HG03045 (cell line): ENCODE data around the gene EZH1.
"Not testable (repeated sequence)": the region's sequence is repeated elsewhere in the genome, so short reads cannot be mapped to it uniquely, and the experiment has no call there.

Source experiments
- ATAC-seq: cut with Tn5 transposase; IDR thresholded peaks from one replicate; pipeline ENCODE4 v1.9.1; 2021; ENCODE audit warnings: mild to moderate bottlenecking, moderate library complexity; ENCODE audit not compliant: unreplicated experiment

Gene EZH1

DNA sequence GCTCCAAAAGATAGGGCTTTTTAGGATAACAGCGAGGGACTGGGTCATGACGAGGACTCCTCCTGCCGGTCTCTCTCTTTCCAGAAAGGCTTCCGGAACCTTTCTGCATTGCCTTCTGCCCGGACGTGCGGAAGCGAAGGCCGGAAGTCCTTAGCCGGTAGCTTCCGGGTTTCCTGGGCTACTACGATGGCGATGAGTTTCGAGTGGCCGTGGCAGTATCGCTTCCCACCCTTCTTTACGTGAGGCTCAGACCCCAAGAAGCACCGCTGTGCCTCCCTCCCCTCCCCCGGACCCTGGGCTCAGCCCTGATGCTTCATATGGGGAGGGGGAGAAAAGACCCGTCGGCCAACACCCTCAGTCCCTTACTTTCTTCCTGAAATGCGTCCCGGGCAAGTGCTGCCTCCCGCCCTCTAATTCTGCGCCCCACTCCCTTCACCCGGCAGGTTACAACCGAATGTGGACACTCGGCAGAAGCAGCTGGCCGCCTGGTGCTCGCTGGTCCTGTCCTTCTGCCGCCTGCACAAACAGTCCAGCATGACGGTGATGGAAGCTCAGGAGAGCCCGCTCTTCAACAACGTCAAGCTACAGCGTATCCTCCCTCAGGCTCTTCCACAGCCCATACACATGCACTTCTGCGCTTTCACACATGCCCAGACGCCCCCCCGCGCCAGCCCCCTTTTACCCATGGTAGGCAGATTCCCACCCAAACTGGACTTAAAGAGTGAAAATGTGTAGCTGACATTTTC is 28.6 kb upstream of the EZH1 start, which contains the start of gene VPS25:
Gene VPS25, plus strand, starts transcription at position 160 of the 746 bp plus-strand sequence. Its CDS starts 27 bp downstream, at position 187.
- peak; percentile 77 for ATAC-seq

DNA sequence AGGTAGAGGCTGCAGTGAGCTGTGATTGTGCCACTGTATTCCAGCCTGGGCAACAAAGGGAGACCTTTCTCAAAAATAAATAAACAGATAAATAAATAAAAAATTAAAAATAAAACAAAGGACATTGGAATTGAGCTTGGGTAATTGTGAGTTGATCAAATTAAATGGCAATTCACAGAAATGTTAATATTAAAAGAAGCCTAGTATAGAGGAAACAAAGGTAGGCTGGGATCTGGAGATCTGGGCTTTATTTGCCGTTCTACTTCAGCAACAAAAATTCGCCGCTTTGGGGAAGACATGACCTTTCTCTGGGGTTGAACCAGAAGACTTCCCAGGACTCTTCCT is 28.1 kb upstream of the EZH1 start:
- no peak for ATAC-seq

DNA sequence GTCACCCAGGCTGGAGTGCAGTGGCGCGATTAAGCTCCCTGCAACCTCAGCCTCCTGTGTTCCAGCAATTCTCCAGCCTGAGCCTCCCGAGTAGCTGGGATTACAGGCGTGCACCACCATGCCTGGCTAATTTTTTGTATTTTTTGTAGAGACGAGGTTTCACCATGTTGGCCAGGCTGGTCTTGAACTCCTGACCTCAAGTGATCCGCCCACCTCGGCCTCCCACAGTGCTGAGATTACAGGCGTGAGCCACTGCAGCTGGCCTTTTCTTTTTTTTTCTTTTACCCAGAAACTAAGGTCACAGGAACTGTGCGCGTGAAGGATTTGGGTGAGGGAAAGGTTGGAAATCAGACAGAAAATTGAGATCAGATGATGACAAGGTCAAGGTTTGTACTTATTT is 25.1 kb upstream of the EZH1 start:
- not testable (repeated sequence) for ATAC-seq

DNA sequence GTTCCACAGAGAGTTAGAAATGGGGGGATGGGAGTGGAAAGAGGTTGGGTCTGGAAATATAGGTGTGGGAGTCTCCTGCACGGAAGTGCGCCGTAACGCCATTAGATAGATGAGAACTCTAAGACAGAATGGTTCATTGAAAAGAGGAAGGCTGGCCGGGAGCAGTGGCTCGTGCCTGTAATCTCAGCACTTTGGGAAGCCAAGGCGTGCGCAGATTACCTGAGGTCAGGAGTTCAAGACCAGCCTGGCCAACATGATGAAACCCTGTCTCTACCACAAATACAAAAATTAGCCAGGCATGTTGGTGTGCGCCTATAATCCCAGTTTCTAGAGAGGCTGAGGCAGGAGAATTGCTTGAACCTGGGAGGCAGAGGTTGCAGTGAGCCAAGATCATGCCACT is 23.2 kb upstream of the EZH1 start:
- ATAC-seq = not testable (repeated sequence)

DNA sequence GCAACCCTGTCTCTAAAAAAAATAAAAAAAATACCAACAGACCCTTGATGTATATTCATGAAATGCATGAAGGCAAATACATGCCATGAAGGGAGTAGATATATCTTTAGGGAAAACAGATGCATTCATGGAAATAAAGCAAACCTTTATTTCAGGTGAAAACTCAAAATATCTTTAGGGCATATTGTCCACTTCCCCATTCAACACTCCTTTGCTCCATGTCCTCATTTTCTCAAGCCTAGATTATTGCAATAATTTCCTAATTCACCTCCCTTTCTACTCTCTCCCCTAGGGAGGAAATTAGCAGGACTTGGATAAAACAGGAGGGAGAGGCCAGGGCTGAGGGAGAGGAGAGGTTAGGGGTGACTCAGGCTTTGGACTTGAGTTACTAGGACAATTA is 22.7 kb upstream of the EZH1 start:
- no peak for ATAC-seq

DNA sequence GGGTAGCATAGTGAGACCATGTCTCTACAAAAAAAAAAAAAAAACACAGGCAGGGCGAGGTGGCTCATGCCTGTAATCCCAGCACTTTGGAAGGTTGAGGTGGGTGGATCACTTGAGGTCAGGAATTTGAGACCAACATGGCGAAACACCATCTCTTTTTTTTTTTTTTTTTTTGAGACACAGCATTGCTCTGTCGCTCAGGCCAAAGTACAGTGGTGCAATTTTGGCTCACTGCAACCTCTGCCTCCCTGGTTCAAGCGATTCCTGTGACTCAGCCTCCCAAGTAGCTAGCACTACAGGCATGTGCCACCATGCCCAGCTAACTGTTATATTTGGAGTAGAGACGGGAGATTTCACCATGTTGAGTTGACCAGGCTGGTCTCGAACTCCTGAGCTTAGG is 21.3 kb upstream of the EZH1 start:
- ATAC-seq = no peak

DNA sequence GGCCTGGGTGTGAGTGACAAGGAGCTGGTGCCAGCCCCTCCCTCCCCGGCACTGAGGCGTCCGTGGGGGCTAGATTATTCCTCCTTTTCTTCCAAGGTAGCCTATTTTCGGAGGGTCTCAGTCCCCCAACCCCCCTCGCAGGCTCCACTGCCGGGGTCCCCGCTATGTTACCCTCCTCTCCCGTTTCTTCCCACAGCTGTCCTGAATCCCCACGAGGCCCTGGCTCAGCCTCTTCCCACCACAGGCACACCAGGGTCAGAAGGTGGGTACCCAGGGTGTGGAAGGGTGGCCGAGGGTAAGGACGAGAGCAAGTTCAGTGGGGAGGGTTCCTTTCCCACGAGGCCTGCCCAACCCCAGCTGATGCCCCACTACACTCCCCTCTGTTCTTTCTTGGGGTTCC is 16.8 kb upstream of the EZH1 start:
- ATAC-seq = no peak

DNA sequence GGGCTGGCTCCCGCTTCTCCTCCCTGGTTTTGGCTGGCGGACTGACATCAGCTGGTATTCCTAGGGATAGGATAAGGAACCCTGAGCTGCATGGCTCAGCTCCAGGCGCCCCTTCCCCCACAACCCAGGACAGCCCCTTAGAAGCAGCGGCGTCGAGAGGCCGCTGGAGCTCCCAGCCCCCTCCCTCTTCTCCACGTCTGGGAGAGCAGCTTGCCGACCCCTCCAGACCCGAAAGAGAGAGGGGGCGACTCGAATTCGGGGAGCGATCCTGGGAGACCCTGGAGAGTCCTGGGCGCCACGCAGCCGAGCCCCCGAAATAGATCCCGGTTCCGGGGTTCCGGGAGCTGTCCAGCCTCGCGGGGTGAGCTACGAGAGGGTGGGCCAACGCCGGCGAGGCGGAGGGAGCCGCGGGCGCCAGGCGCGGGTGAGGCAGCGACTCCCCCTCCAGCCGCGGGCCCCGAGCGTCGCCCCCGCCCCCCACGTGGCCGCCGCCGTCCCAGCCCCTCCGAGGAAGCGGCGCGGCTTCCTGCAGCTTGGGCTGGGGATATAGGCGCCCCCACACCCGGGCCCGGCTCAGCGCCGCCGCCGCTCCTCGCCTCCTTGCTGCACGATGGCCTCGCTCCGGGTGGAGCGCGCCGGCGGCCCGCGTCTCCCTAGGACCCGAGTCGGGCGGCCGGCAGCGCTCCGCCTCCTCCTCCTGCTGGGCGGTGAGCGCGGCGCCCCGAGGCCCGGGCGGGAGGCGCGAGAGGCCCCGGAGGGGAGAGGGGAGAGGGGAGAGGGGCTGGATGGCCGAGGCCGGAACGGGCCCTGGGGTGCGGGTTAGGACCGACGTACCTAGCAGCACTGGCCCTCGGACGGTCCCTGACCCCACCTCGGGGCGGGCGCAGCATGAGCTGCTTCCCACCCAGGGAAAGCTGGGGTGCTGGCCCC is 16.1 kb upstream of the EZH1 start, which contains the start of gene RAMP2:
Gene RAMP2, plus strand, starts transcription at position 576 of the 930 bp plus-strand sequence. Its CDS starts 35 bp downstream, at position 611.
- ATAC-seq = no peak

DNA sequence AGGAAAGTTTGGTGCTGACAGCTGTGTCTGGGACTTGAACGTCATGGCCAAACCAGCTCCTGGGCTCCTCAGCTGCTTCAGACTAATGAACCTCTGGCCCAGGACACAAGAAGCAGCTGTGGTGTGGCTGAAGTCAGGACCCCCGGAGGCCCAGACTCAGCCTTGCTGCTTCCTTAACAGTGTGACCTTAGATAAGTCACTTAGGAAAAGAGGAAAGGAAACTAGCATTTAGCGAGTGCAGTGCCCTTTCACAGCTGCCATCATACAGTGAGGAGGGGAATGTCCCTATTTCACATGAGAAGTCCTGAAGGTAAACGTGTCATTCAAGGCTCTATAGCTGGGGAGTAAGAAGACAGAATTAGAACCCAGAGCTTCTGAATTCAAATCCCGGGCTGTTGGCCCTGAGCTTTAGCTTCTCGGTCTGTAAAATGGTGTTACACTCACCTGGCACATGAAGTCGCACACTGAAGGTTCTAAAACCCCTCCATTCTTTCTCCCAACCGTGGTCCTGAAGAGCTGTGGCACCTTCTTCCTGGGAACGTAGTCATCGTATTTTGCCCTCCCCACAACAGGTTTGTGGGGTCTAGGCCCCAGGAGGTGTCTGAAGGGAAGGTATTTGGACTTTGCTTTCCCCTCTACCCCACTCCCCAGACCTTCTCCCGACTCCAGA is 15.3 kb upstream of the EZH1 start:
- no peak for ATAC-seq

DNA sequence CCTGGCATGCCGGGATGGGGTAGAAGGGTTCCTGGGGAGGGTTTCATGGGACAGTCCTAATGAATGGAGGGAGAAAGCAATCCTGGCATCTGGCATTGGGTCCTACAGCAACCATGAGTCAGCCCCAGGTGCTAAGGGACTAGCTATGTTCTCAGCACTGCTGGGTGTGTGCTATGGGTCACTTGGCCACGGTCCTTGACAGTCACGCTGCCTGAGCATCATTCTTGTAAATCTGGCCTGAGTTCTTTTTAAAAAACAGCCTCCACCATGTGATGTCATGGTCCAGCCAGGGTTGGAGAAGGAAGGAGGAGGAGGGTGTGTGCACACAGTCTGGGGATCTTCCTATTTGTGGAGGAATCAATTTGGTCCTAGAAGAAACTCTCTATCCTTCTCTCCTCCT is 9.9 kb upstream of the EZH1 start:
- ATAC-seq = no peak

DNA sequence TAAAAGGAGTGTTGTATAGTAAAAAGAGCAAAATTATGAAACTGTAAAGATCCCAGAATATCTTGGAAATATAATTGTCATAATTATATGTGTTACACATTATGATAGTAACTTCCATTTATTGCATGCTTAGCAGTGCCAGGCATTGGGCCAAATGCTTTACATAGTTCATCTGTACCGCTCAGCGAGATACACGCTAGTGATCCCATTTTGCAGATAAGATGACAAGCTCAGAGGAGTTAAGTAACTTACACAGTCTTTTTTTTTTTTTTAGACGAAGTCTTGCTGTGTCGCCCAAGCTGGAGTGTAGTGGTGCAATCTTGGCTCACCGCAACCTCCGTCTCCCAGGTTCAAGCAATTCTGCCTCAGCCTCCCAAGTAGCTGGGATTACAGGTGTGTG is 6.8 kb upstream of the EZH1 start:
- no peak for ATAC-seq

DNA sequence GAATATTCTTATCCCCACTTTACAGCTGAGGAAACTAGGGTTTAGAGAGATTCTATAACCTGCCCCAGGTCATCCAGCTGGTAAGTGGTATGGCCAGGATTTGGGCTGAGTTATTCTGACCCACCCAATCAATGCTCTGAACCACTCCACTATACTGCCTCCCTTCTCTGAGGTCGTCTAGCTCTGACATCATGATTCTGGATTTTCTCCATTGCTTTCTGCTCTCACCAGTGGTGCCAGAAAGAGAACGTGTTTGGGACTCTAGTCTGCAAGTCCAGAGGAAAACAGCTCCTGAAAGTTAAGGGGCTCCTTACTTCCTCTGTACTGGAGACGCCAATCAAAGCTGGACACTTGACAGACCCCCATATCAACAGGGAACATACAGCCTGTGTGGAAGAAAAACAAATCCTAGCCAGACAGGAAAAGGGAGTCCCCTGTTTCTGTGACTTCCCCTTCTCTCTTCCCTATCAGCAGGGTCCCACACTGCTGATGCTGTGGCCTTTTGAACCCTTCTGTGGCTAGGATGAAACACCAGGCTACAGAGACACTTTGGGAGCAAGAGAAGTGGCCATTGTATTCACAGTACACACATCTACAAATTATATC is 6.0 kb upstream of the EZH1 start:
- no peak for ATAC-seq

DNA sequence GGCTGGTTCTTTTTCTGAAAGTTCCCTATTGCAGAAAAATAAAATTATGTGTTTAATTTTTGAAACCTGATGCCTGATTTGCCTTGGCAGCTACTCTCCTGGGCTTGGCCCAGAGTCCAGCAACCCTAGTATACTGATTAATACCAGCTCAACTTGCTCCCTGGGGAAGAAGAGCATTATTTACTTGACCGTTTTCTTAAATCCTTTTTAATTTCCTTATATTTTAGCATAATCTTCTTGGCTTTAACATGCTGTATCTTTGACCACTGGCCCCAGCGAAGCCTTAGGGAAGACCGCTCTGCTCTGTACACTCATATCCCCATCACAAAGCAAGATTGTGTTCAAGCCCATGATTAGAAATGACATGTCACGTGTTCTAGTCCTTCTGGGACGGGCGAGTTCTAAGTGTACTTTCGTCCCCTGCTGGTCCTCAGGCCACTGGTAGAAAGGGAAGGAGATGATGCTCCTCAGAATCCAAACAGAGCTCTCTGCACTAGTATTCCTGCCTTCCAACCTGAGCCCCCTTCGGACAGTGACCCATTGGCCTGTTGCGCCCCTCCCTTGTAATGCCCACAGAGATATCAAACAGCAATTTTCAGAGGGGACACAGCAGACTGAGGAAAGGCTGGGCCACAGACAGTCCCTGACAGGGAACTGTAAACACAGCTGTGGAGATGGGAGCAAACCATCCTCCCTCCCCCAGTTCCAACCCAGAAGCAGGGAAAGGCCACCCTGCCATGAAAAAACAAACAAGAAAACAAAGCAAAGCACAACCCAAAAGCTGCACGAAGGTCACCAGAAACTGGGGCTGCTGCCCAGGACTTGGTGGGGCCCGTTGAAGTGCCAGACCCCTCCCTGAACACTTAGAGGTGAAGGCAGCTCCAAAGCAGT is 4.3 kb upstream of the EZH1 start:
- no peak for ATAC-seq

DNA sequence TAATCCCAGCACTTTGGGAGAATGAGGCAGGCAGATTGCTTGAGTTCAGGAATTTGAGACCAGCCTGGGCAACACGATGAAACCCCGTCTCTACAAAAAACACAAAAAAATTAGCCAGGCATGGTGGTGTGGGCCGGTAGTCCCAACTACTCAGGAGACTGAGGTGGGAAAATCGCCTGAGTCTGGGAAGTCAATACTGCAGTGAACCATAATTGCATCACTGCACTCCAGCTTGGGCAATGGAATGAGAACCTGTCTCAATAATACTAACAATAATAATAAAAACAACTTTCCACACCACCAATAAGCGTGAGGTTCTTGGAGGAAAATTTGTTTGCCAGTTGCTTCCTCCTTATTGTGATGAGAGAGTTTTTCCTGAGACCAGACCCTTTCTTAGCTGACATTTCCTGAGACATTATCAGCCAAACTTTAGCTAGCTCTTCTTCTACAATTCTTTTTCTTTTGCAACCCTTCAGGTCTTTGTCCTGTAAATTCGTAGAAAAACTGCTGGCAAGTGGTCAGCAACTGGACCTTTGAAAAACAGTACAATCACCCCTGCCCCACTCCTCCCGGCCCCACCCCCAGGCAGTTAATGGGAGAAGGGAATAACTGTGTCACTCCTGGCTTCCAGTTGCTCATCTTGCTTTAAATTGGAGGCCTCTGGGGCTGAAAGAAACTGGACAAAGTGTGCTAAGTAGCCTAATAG is 3.5 kb upstream of the EZH1 start:
- no peak for ATAC-seq

DNA sequence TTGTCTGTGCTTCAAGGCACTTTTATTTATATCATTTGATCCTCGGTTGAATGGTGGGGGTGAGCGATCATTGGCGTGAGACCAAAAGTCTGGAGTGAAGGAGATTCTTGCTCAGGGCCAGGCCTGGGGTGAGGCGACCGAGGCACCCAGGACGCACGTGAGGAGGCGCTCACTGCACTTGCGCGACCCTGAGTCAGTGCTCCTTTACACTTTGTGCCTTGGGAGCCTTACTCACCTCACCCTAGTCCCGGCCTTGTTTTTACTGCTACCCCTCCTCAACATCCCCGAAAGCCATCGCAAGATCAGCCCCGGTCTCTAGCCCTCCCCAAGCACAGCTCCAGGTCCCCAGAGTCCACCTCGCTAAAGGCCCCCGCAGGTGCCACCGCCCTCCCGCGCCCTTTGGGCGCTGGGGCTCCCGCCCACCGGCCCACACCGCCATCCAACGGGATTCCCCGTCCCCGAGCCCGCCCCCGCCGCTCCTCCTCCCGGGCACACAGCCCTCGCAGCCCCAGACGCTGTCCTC is 496 bp downstream of the EZH1 start:
- peak; percentile 57 for ATAC-seq

DNA sequence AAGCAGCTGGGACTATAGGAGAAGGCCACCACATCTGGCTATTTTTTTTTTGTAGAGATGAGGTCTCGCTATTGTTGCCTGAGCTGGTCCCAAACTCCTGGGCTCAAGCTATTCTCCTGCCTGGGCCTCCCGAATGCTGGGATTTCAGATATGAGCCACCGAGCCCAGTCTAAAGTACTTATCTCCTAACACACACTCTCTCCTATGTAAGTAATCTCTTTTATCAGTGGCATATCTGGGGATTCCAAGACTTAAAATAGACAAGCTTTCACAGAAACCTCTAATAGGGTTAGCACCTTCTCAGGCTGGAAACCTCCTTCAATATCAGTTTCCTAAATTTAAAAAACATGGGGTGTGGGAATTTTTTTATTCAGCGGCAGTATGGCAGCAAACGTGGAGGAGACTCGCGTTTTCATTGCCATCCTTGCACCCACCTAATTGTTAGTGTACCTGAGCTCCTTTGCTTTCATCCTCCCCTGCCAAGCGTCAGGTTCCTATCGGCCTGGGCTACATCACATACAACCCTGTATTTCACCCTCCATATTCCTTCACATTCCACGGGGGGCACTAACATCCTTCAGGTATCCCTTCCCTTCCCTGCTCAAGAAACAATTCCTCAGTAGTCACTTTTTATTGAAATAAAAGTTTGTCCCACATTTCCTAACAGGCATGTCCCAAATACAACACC is 1.1 kb downstream of the EZH1 start:
- ATAC-seq = no peak

DNA sequence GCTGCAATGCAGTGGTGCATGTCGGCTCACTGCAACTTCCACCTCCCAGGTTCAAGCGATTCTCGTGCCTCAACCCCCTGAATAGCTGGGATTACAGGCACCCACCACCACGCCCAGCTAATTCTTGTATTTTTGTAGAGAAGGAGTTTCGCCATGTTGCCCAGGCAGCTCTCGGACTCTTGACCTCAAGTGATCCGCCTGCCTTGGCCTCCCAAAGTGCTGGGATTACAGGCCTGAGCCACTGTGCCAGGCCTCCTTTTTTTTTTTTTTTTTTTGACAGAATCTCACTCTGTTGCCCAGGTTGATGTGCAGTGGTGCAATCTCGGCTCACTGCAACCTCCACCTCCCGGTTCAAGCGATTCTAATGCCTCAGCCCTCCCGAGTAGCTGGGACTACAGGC is 1.9 kb downstream of the EZH1 start:
- ATAC-seq = not testable (repeated sequence)

DNA sequence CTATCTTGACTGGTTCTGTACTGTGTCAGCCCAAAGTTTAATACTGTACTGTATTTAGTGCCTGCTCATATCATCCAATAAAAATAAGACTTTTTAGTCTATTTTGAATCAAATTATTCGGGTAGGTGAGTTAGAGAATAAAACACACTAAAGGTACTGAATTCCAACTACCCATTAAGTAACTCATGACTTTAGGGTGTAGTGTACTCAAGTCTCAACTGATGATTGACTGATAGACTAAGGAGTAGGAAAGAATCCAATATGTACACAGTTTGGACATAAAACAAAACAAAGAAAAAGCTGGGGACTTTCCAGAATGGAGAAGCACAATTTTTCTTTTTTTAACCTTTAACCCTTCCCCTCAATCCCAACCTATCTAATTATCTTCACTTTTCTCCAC is 4.1 kb downstream of the EZH1 start:
- no peak for ATAC-seq

DNA sequence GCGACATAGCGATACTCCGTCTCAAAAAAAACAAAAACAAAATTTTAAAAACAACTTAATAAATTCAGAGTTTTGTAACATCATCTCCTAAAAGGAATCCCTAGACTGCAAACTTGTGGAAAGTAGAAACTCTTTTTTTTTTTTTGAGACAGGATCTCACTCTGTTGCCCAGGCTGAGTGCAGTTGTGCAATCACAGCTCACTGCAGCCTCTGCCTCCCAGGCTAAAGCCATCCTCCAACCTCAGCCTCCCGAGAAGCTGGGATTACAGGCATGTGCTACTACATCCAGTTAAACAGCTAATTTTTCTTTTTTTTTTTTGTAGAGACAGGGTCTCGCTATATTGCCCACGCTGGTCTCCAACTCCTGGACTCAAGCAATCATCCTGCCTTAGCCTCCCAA is 19.7 kb downstream of the EZH1 start:
- ATAC-seq = no peak
